Endothelial cell (in vitro differentiated cells): ENCODE measurements around the gene NBPF15. TPM values are rescaled to one million over a fixed set of nuclear protein-coding genes. Genes with fewer than 3 reads are reported as not detected.
"Not testable (repeated sequence)": the region's sequence is repeated elsewhere in the genome, so short reads cannot be mapped to it uniquely, and the experiment has no call there.

ENCODE experiments used
- DNase-seq: peaks from one replicate; pipeline ENCODE4 v3.0.0; 2021; ENCODE audit warnings: low spot score
- H3K27ac Mint-ChIP-seq: one replicate; pipeline ENCODE4 v1.8.0; 2021; ENCODE audit warnings: mixed read lengths, inconsistent platforms; ENCODE audit not compliant: unreplicated experiment
- H3K27me3 Mint-ChIP-seq: one replicate; pipeline ENCODE4 v1.8.0; 2021; ENCODE audit warnings: mild to moderate bottlenecking, moderate library complexity, mixed read lengths, inconsistent platforms; ENCODE audit not compliant: unreplicated experiment
- H3K36me3 Mint-ChIP-seq: one replicate; pipeline ENCODE4 v1.8.0; 2021; ENCODE audit warnings: mild to moderate bottlenecking, low read depth, mixed read lengths, inconsistent platforms; ENCODE audit not compliant: unreplicated experiment
- H3K4me1 Mint-ChIP-seq: one replicate; pipeline ENCODE4 v1.8.0; 2021; ENCODE audit warnings: mild to moderate bottlenecking, mixed read lengths, inconsistent platforms; ENCODE audit not compliant: unreplicated experiment
- H3K4me3 Mint-ChIP-seq: one replicate; pipeline ENCODE4 v1.8.0; 2021; ENCODE audit warnings: mild to moderate bottlenecking, mixed read lengths, inconsistent platforms; ENCODE audit not compliant: unreplicated experiment
- H3K9me3 Mint-ChIP-seq: one replicate; pipeline ENCODE4 v1.8.0; 2021; ENCODE audit warnings: mixed read lengths, inconsistent platforms; ENCODE audit not compliant: unreplicated experiment
- total RNA-seq: library from RNA; stranded (reverse); fragmentation: NEBNext Ultra II Directional; extraction: Animal tissue kit (Norgen Biotek cat#: 25700); gene quantifications from one replicate; pipeline ENCODE4 v1.2.1, GENCODE V29; 2021; ENCODE audit not compliant: unreplicated experiment
- TF ChIP-seq, protein P1 (sequence below): fragments of 200-600 bp; sonication (generic); IDR thresholded peaks from one replicate; pipeline ENCODE4 v1.5.0; 2021; ENCODE audit warnings: antibody characterized with exemption; ENCODE audit not compliant: unreplicated experiment

NBPF15 gene
- total RNA-seq, 1 donor from 2014 or later = 113 TPM

- not testable (repeated sequence) for H3K36me3 Mint-ChIP-seq, H3K27ac Mint-ChIP-seq, H3K4me1 Mint-ChIP-seq, H3K4me3 Mint-ChIP-seq, H3K9me3 Mint-ChIP-seq, H3K27me3 Mint-ChIP-seq
- peak; percentile 62 for DNase-seq
- TF ChIP-seq, protein P1, sequence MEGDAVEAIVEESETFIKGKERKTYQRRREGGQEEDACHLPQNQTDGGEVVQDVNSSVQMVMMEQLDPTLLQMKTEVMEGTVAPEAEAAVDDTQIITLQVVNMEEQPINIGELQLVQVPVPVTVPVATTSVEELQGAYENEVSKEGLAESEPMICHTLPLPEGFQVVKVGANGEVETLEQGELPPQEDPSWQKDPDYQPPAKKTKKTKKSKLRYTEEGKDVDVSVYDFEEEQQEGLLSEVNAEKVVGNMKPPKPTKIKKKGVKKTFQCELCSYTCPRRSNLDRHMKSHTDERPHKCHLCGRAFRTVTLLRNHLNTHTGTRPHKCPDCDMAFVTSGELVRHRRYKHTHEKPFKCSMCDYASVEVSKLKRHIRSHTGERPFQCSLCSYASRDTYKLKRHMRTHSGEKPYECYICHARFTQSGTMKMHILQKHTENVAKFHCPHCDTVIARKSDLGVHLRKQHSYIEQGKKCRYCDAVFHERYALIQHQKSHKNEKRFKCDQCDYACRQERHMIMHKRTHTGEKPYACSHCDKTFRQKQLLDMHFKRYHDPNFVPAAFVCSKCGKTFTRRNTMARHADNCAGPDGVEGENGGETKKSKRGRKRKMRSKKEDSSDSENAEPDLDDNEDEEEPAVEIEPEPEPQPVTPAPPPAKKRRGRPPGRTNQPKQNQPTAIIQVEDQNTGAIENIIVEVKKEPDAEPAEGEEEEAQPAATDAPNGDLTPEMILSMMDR = peak; percentile 37
These were observed 21.7 kb downstream of the NBPF15 start for GRCh38 chr1:144439737-144440136.

DNA sequence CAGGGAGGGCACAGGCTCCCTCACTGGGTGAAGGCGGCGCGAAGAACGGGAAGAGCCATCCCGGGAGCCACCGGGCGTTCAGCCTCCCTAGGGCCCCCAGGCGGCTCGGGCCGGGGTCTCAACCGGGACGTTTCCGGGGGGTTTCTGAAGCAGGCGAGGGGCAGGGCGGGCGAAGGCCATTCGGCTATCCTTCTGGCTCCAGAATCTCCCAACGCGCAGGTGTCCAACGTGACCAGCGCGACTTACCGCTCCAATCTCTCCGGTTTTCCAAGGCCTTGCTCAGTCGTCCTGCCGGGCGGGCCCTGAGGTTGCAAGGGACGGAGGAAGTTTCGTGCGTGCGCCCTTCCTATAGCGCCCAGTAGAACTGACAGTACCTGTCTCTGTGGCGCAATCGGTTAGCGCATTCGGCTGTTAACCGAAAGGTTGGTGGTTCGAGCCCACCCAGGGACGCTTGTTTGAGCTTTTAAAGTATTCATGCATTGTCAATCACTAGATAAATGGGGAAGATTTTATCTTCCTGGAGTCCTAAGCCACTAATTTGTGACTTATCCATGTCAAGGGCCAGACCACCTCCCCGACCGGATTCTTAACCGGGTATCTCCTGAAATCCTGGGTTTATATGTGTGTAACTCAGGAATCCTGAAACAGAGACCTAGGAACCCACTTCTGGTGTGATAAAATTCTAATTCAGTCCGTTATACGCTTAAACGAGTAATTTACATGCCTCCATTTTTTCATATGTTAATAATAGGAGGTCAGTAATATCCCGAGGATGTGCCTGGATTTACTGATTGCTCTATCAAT lies 42.4 kb downstream of the NBPF15 start:
- peak; percentile 47 for DNase-seq
- peak overlapping the region; percentile 92 for H3K4me3 Mint-ChIP-seq
- not testable (repeated sequence) for H3K36me3 Mint-ChIP-seq

GRCh38 chr1:144413404-144414118 lies 47.9 kb downstream of the NBPF15 start:
- H3K4me3 Mint-ChIP-seq = peak overlapping the region; percentile 94
- H3K4me1 Mint-ChIP-seq, H3K9me3 Mint-ChIP-seq: not testable (repeated sequence)

More for the DNA sequence above, 42.4 kb downstream of the NBPF15 start:
- not testable (repeated sequence) for H3K4me1 Mint-ChIP-seq, H3K9me3 Mint-ChIP-seq, H3K27me3 Mint-ChIP-seq
- peak overlapping the region; percentile 82 for H3K27ac Mint-ChIP-seq

DNA sequence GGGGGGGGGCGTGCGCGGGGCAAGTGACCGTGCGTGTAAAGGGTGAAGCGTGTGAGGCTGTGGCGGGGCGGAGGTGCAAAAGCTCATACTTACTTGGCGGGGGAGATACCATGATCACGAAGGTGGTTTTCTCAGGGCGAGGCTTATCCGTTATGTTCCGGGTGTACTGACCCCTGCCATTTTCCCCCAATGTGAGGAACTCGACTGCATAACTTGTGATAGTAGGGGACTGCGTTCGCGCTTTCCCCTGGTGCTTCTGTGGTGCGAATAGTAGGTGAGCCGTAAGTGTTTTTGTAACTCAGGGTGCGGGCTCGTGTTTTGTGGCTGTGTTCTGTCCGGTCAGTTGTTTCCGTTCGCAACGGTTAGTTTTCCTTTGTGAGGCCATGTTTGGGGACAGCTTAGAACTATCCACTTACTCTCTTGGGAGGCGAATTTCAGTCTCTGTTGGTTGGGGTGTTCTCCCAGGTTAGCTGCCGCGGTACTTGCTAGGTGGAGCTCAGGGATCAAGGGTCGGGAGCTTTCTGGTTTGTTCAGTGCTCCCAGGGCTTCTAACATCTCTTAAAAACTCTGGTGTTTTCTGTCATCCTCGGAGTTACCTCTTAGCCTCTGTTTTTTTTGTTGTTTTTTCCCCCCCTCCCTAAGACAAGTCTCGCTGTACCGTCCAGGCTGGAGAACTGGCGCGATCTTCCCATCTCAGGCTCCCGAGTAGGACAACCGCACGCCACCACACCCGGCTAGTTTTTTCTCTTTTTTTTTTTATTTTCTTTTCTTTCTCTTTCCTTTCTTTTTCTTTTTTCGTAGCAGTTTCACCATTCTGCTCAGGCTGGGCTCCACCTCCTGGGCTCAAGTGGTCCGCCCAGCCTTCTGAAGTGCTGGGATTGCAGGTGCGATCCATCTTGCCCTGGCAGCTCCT lies 48.7 kb downstream of the NBPF15 start:
- peak; percentile 76 for DNase-seq
- H3K36me3 Mint-ChIP-seq, H3K9me3 Mint-ChIP-seq, H3K4me1 Mint-ChIP-seq: not testable (repeated sequence)
- H3K27ac Mint-ChIP-seq = peak overlapping the region; percentile 97
- peaks cover 11% of the 10 kb centered on the region for H3K27me3 Mint-ChIP-seq
- H3K4me3 Mint-ChIP-seq = peak overlapping the region; percentile 94

More at GRCh38 chr1:144413404-144414118, 47.9 kb downstream of the NBPF15 start:
- peaks cover 11% of the 10 kb centered on the region for H3K27me3 Mint-ChIP-seq
- DNase-seq, H3K36me3 Mint-ChIP-seq: not testable (repeated sequence)
- peak overlapping the region; percentile 97 for H3K27ac Mint-ChIP-seq

DNA sequence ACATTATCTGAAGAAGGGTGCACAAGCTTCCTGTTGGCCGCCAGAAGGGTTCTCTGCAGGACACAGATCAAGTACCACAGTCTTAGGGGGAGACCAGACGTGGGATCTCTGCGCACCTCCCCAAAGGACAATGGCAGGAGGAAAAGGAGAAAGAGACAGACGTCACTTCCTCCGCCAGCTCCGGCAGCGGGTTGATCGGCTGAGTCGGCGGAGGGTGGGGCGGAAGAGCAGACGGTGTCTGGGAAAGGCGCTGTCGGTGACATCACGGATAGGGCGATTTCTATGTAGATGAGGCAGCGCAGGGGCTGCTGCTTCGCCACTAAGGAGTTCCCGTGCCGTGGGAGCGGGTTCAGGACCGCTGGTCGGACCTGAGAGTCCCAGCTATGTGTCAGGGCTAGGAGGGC lies 49.4 kb downstream of the NBPF15 start:
- not testable (repeated sequence) for H3K9me3 Mint-ChIP-seq, H3K36me3 Mint-ChIP-seq, H3K4me1 Mint-ChIP-seq
- H3K4me3 Mint-ChIP-seq = peak overlapping the region; percentile 86
- peaks cover 11% of the 10 kb centered on the region for H3K27me3 Mint-ChIP-seq
- DNase-seq = peak; percentile 65
- peak overlapping the region; percentile 97 for H3K27ac Mint-ChIP-seq

- H3K4me3 Mint-ChIP-seq, H3K4me1 Mint-ChIP-seq, H3K27ac Mint-ChIP-seq, H3K36me3 Mint-ChIP-seq, H3K27me3 Mint-ChIP-seq, H3K9me3 Mint-ChIP-seq, DNase-seq: not testable (repeated sequence)
These were observed 58.7 kb downstream of the NBPF15 start for GRCh38 chr1:144402807-144403206.

DNA sequence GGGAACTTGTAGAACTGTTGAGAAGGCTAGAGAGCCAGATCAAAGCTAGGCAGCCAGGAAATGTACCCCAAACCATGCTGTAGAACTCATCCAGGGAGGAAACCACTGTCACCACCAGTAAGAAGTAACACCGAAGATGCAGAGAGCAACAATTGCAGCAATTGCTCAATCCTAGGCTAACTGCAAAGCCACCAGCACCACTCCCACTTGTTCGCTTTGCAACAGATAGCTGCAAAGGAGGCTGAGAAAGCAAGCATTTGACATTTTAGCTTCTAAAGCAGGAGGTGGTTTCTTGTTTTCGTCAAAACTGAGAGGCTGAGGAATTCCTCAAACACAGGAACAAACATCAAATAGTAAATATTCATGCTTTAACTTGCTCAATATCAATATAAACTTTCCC lies 89.8 kb downstream of the NBPF15 start:
- not testable (repeated sequence) for DNase-seq, H3K9me3 Mint-ChIP-seq, H3K27ac Mint-ChIP-seq, H3K36me3 Mint-ChIP-seq, H3K27me3 Mint-ChIP-seq, H3K4me3 Mint-ChIP-seq, H3K4me1 Mint-ChIP-seq

Other genes starting within 250 kb of the NBPF15 start
- gene PPIAL4E, start 88.0 kb downstream of the NBPF15 start, total RNA-seq = not detected
- not detected for gene PPIAL4F, start 131.2 kb upstream of the NBPF15 start, total RNA-seq